K562 (cell line): ENCODE measurements around the gene E2F2. TPM values are rescaled to one million over a fixed set of nuclear protein-coding genes. Genes with fewer than 3 reads are reported as not detected.

Experiments
- ATAC-seq: fragments of 200-7000 bp; cut with Tn5 transposase; 3 replicates; pipeline ENCODE4 v1.9.1; 2020; ENCODE audit warnings: moderate library complexity
- BruUV-seq: library from RNA; stranded (reverse); fragments of 400-500 nt; replicated peaks from 2 replicates; lab custom pipeline; 2021; lab: Mats Ljungman, UMichigan
- CTCF ChIA-PET: fragments of 300-600 bp; formaldehyde crosslinking; extraction: SDS; loops from one replicate; lab custom pipeline; 2021; ENCODE audit warnings: low intra/inter-chr PET ratio; lab: Yijun Ruan, JAX
- POLR2A ChIA-PET: fragments of 300-600, 350-650 bp; sonication (Branson Sonifier 250); formaldehyde crosslinking; extraction: SDS; loops from one replicate; lab custom pipeline; 2021; ENCODE audit warnings: antibody characterized with exemption, inconsistent platforms; lab: Yijun Ruan, JAX
- DNase-seq, 4 experiments: peaks; one replicate each; pipeline versions ENCODE4 v3.0.0 to v3.0.0-alpha.2; 2011 to 2018; ENCODE audit warnings: low spot score in 3 of 4, mixed read lengths in 3 of 4; ENCODE audit errors: extremely low read depth in 1 of 4
- FAIRE-seq: peaks from 2 replicates; lab custom pipeline; 2011; peaks lifted over from hg19 to GRCh38; lab: Jason Lieb, UNC
- H2AFZ ChIP-seq: 2 replicates; pipeline ENCODE4 v1.6.0; 2011; ENCODE audit warnings: low read depth, low read length, control low read depth, inconsistent platforms
- H3K27ac ChIP-seq: fragments of 200-600 bp; 3 replicates; pipeline ENCODE4 v1.8.0; 2011; ENCODE audit warnings: low read depth, mild to moderate bottlenecking, control low read depth, inconsistent platforms, low read length, moderate library complexity, mixed read lengths; ENCODE audit errors: extremely low read depth
- H3K27me3 ChIP-seq, 2 experiments: fragments of 300-600 bp in 1 of 2; 2 replicates in 1 of 2; 3 replicates in 1 of 2; pipeline versions ENCODE4 v1.6.0 to v1.8.0; 2011; ENCODE audit warnings: inconsistent platforms in 2 of 2, low read length in 2 of 2, mild to moderate bottlenecking in 1 of 2, mixed read lengths in 1 of 2, moderate library complexity in 1 of 2; ENCODE audit not compliant: control insufficient read depth in 2 of 2, insufficient read depth in 2 of 2
- H3K36me3 ChIP-seq: fragments of 300-600 bp; 3 replicates; pipeline ENCODE4 v1.8.0; 2011; ENCODE audit warnings: mild to moderate bottlenecking, low read length, inconsistent platforms; ENCODE audit not compliant: control insufficient read depth, insufficient read depth
- H3K4me1 ChIP-seq, 2 experiments: fragments of 200-600 bp in 1 of 2; replicated peaks in 1 of 2; 2 replicates in 1 of 2; 3 replicates in 1 of 2; pipeline versions ENCODE4 v1.5.1 to v1.8.0; 2011; ENCODE audit warnings: inconsistent platforms in 2 of 2, low read length in 2 of 2, mild to moderate bottlenecking in 1 of 2, mixed read lengths in 1 of 2, moderate library complexity in 1 of 2; ENCODE audit not compliant: control insufficient read depth in 2 of 2, insufficient read depth in 2 of 2
- H3K4me2 ChIP-seq: 2 replicates; pipeline ENCODE4 v1.6.1; 2011; ENCODE audit warnings: low read length, control low read depth, inconsistent platforms, mixed read lengths; ENCODE audit not compliant: insufficient read depth
- H3K4me3 ChIP-seq: fragments of 200-600 bp; sonication (generic), shearing (Covaris generic); 2 replicates; pipeline ENCODE4 v1.5.1; 2016; ENCODE audit warnings: control low read depth, inconsistent platforms
- H3K79me2 ChIP-seq: fragments of 200-600 bp; 3 replicates; pipeline ENCODE4 v1.8.0; 2011; ENCODE audit warnings: low read length, inconsistent platforms; ENCODE audit not compliant: control insufficient read depth, insufficient read depth
- H3K9ac ChIP-seq, 2 experiments: 2 replicates each; pipeline versions ENCODE4 v1.6.0 to v1.6.1; 2011; ENCODE audit warnings: low read depth in 2 of 2, low read length in 2 of 2, control low read depth in 1 of 2, inconsistent platforms in 1 of 2, mild to moderate bottlenecking in 1 of 2, mixed read lengths in 1 of 2; ENCODE audit not compliant: insufficient read depth in 1 of 2
- H3K9me1 ChIP-seq: one replicate; pipeline ENCODE4 v1.6.0; 2011; ENCODE audit warnings: inconsistent platforms, mild to moderate bottlenecking, low read length, moderate library complexity; ENCODE audit not compliant: control insufficient read depth, insufficient read depth
- H3K9me3 ChIP-seq: replicated peaks from 2 replicates; pipeline ENCODE4 v1.5.1; 2011; ENCODE audit warnings: low read depth, low read length, inconsistent platforms; ENCODE audit not compliant: control insufficient read depth, insufficient read depth
- H4K20me1 ChIP-seq: replicated peaks from 2 replicates; pipeline ENCODE4 v1.6.1; 2011; ENCODE audit warnings: low read length, inconsistent platforms, mixed read lengths; ENCODE audit not compliant: control insufficient read depth, insufficient read depth
- HDAC2 ChIP-seq: fragments of 450-650 bp; IDR thresholded peaks from 2 replicates; pipeline ENCODE4 v1.6.1; 2016; ENCODE audit warnings: mild to moderate bottlenecking
- HDGF ChIP-seq: fragments of 450-650 bp; IDR thresholded peaks from 2 replicates; pipeline ENCODE4 v1.6.1; 2016
- HLTF ChIP-seq: fragments of 450-650 bp; IDR thresholded peaks from 2 replicates; pipeline ENCODE4 v1.6.1; 2016
- KDM1A ChIP-seq, 2 experiments: fragments of 450-650 bp; IDR thresholded peaks; 2 replicates each; pipeline ENCODE4 v1.6.1; 2016; ENCODE audit warnings: mild to moderate bottlenecking in 2 of 2
- NCOR1 ChIP-seq: fragments of 450-650 bp; IDR thresholded peaks from 2 replicates; pipeline ENCODE4 v1.6.1; 2016; ENCODE audit warnings: mild to moderate bottlenecking, moderate library complexity
- NFIC ChIP-seq: fragments of 450-650 bp; IDR thresholded peaks from 2 replicates; pipeline ENCODE4 v1.6.1; 2017; ENCODE audit warnings: mild to moderate bottlenecking, inconsistent platforms
- PHF21A ChIP-seq: fragments of 450-650 bp; IDR thresholded peaks from 2 replicates; pipeline ENCODE4 v1.6.1; 2017; ENCODE audit warnings: low read depth, borderline replicate concordance
- RHOXF2B ChIP-seq: fragments of 250-450 bp; sonication (Bioruptor Pico); conservative IDR thresholded peaks from 2 replicates; pipeline ENCODE4 v1.5.1; 2021
- WHSC1 ChIP-seq: IDR thresholded peaks from one replicate; pipeline ENCODE4 v1.6.1; 2012; ENCODE audit warnings: low read length, control low read depth, inconsistent platforms
- ZC3H4 ChIP-seq: sonication (generic); formaldehyde crosslinking; IDR thresholded peaks from 2 replicates; pipeline ENCODE4 v1.9.0; 2021; ENCODE audit warnings: missing genetic modification reagents, borderline replicate concordance
- ZFP36 ChIP-seq: fragments of 150-350 bp; IDR thresholded peaks from 2 replicates; pipeline ENCODE4 v1.6.1; 2018; ENCODE audit warnings: low read length, low read depth; ENCODE audit not compliant: partially characterized antibody
- ZNF589 ChIP-seq: fragments of 200-800 bp; sonication (Bioruptor generic); IDR thresholded peaks from 2 replicates; pipeline ENCODE4 v1.6.1; 2016; ENCODE audit warnings: low read depth, missing genetic modification characterization, missing compliant biosample characterization
- WGBS: fragments of 100-300 bp; shearing (Covaris generic); methylation state at CpG from one replicate; pipeline ENCODE4 v1.1.6; 2016; ENCODE audit warnings: low coverage, mixed read lengths; ENCODE audit not compliant: insufficient coverage; ENCODE audit errors: missing lambda C conversion rate; 5-methylcytosine and 5-hydroxymethylcytosine counted together
- in situ Hi-C: fragments of 300-500 bp; cut with MboI; formaldehyde crosslinking; loops from 4 replicates; pipeline ENCODE4 v1.15.0; 2018; ENCODE audit warnings: inconsistent platforms, mixed read lengths
- intact Hi-C: fragments of 100-400 bp; cut with micrococcal nuclease; formaldehyde crosslinking; loops from 2 replicates; pipeline ENCODE4 v1.14.2; 2022
- polyA plus RNA-seq, 8 experiments: library from polyadenylated mRNA; depleted of rRNA in 4 of 8; stranded (reverse) in 5 of 8; unstranded in 3 of 8; fragments of >200 nt; fragmentation: Nextera tagmentation in 2 of 8; fragmentation: Illumina TruSeq in 1 of 8; extraction: Ambion mirVana in 2 of 8; extraction: Trizol in 1 of 8; gene quantifications; 2 replicates each; pipeline versions ENCODE4 v1.2.1 to v1.2.3, GENCODE V29; 2011 to 2014; ENCODE audit warnings: inconsistent platforms in 1 of 8, missing spikeins in 1 of 8
- total RNA-seq, 7 experiments: library from RNA; depleted of rRNA in 6 of 7; stranded (reverse); fragments of >200 nt in 6 of 7; fragmentation: Illumina TruSeq in 2 of 7; extraction: Trizol in 2 of 7; gene quantifications; 2 replicates each; pipeline versions ENCODE4 v1.2.1 to v1.2.3, GENCODE V29; 2011 to 2021; ENCODE audit warnings: low replicate concordance in 1 of 7
- TF ChIP-seq, protein P1 (sequence below), 2 experiments: IDR thresholded peaks; 2 replicates each; pipeline ENCODE4 v1.6.1; 2011; ENCODE audit warnings: borderline replicate concordance in 1 of 2, control low read depth in 1 of 2, low read depth in 1 of 2, low read length in 1 of 2, mild to moderate bottlenecking in 1 of 2, mixed read lengths in 1 of 2, moderate library complexity in 1 of 2; ENCODE audit not compliant: insufficient read depth in 1 of 2, insufficient read length in 1 of 2, poor library complexity in 1 of 2, severe bottlenecking in 1 of 2; ENCODE audit errors: extremely low read depth in 1 of 2
- TF ChIP-seq, protein P2 (sequence below): IDR thresholded peaks from 2 replicates; pipeline ENCODE4 v1.6.1; 2016; ENCODE audit warnings: missing genetic modification characterization, missing compliant biosample characterization

The E2F2 gene
- total and polyA plus RNA-seq, 9 of the 15 experiments (the other 6 are each of a cell fraction or from before 2014, with no cell fraction given): 3.1 to 25.3 (median 11.4) TPM

DNA sequence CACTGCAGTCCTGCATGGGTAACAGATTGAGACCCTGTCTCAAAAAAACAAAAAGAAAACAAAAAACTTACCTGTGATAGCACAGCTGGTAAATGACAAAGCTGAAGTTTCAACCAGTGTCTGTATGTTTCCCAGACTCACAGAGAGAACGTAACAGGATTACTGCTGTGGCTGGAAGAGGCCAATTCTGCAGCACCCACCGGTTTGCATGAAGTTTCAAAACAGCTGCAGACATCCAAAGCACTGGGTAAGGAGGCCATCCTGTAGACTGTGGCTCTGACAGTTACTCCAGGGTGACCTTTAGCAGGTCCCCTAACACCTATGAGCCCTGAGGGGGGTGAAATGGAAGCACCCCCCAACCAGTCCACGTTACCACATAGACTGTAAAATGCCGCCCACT lies 20.8 kb upstream of the E2F2 start:
- Histone ChIP-seq H3K4me2 (no peak overlapping the region), H3K9me1 (no peaks in the 10 kb centered on the region), H2AFZ (peak overlapping the region; percentile 42), H3K27me3 (no peaks in the 10 kb centered on the region), H3K9me3 (no peaks in the 10 kb centered on the region), H3K4me3 (no peak overlapping the region), H4K20me1 (no peaks in the 10 kb centered on the region), H3K9ac (no peak overlapping the region; a peak in 1 of 4 replicates), H3K36me3 (peaks cover 7% of the 10 kb centered on the region; the same call in 2 of the 3 replicates), H3K27ac (no peak overlapping the region), H3K79me2 (peaks cover 16% of the 10 kb centered on the region), H3K4me1 (peaks cover 34 to 46% of the 10 kb centered on the region in 2 experiments)
- intact Hi-C loops (no loop called here), in situ Hi-C loops (no loop called here)
- CTCF ChIA-PET: no interaction called here
- WGBS: 60% methylated on average over 4 of the region's 4 CpGs
- ATAC-seq (no peak), FAIRE-seq (no peak), DNase-seq (no peak)
- POLR2A ChIA-PET: interaction anchor here (1.1 kb wide), 1 partner anchor 16 kb away, joined by 3 read pairs; no protein-coding TSS in a partner anchor
- BruUV-seq: no TSS peak
- TF ChIP-seq WHSC1 (peak; percentile 37), HLTF (no peak), NCOR1 (no peak)

DNA sequence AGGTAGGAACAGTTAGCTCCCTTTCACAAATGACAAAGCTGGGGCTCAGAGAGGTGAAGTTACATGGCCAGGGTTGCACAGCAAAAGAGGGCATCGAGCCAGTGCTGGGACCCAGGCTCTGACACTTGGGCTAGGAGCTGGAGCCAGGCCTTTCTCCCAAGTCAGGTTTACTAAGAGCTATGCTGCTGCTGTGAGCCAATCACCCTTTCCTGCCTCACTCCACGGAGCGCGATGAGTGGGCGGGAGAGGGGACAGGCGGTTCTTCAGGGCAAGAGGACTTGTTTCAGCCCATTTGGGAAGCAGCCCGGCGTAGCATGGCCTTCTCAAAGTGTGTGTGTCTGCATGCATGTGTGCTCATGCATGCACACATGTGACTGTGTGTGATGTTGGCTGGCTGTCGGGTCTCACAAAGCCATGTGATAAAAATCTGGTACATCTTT lies 17.7 kb upstream of the E2F2 start:
- 45% methylated on average over 9 of the region's 9 CpGs for WGBS
- H3K27ac ChIP-seq: no peak overlapping the region; the same call in 2 of the 3 replicates
- CTCF ChIA-PET: interaction anchor here (0.6 to 1.7 kb wide), 2 partner anchors 89 to 843 kb away, joined by 3 to 5 read pairs; no protein-coding TSS in a partner anchor
- H3K27me3 ChIP-seq: no peaks in the 10 kb centered on the region
- H3K9me1 ChIP-seq: no peaks in the 10 kb centered on the region
- intact Hi-C loops (loop anchor here (2.0 kb wide), 1 partner anchor 18 kb away; no protein-coding TSS in a partner anchor), in situ Hi-C loops (loop anchor here (5.0 kb wide), 1 partner anchor 89 kb away; no protein-coding TSS in a partner anchor)
- no peak overlapping the region for H3K4me3 ChIP-seq
- H3K9ac ChIP-seq: peak overlapping the region in 1 of 2 experiments; percentile 72; a peak in 2 of 4 replicates
- no peak; the same call in 1 of the 3 replicates for ATAC-seq
- no TSS peak for BruUV-seq
- no peaks in the 10 kb centered on the region for H3K36me3 ChIP-seq
- POLR2A ChIA-PET: interaction anchor here (0.6 to 1.5 kb wide), 4 partner anchors 9 to 375 kb away, joined by 3 to 6 read pairs (median 4); no protein-coding TSS in a partner anchor
- no peaks in the 10 kb centered on the region for H4K20me1 ChIP-seq
- peak overlapping the region; percentile 69 for H2AFZ ChIP-seq
- peak; percentile 40 for FAIRE-seq
- no peaks in the 10 kb centered on the region for H3K9me3 ChIP-seq
- no peaks in the 10 kb centered on the region; the same call in 2 of the 3 replicates for H3K79me2 ChIP-seq
- H3K4me2 ChIP-seq: peak overlapping the region; percentile 15; the same call in 1 of the 2 replicates
- peaks cover 8 to 23% of the 10 kb centered on the region in 2 experiments for H3K4me1 ChIP-seq
- DNase-seq: peak in 1 of 4 experiments; percentile 57
- TF ChIP-seq ZC3H4 (CRISPR knock-in tag): 0 out of 2 replicates have a peak, but pooled peaks have one; percentile 51
- TF ChIP-seq KDM1A (IDR thresholded peaks at IDR 0.05): peak; percentile 81 to 92
- peak; percentile 87 for TF ChIP-seq HDAC2
- TF ChIP-seq, protein P1, sequence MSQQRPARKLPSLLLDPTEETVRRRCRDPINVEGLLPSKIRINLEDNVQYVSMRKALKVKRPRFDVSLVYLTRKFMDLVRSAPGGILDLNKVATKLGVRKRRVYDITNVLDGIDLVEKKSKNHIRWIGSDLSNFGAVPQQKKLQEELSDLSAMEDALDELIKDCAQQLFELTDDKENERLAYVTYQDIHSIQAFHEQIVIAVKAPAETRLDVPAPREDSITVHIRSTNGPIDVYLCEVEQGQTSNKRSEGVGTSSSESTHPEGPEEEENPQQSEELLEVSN (IDR thresholded peaks at IDR 0.05; ENCODE audit: borderline replicate concordance in 1 of 2, extremely low read depth in 1 of 2, insufficient read depth in 1 of 2, insufficient read length in 1 of 2, low read depth in 1 of 2, low read length in 1 of 2, poor library complexity in 1 of 2, severe bottlenecking in 1 of 2): peak; percentile 9 to 16
- TF ChIP-seq ZNF589 (CRISPR knock-in tag): no peak
- TF ChIP-seq ZFP36: peak; percentile 88
- TF ChIP-seq HDGF: peak; percentile 56; the same call in 1 of the 2 replicates
- TF ChIP-seq, protein P2, sequence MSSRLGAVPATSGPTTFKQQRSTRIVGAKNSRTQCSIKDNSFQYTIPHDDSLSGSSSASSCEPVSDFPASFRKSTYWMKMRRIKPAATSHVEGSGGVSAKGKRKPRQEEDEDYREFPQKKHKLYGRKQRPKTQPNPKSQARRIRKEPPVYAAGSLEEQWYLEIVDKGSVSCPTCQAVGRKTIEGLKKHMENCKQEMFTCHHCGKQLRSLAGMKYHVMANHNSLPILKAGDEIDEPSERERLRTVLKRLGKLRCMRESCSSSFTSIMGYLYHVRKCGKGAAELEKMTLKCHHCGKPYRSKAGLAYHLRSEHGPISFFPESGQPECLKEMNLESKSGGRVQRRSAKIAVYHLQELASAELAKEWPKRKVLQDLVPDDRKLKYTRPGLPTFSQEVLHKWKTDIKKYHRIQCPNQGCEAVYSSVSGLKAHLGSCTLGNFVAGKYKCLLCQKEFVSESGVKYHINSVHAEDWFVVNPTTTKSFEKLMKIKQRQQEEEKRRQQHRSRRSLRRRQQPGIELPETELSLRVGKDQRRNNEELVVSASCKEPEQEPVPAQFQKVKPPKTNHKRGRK (tag): no peak
- no peak for TF ChIP-seq RHOXF2B
- no peak for TF ChIP-seq PHF21A
- peak; percentile 45; the same call in 1 of the 2 replicates for TF ChIP-seq NFIC
